RWPE1 (cell line): ENCODE results near the gene KIF5C.

ENCODE experiments used
- CTCF ChIA-PET: fragments of 350-600 bp; sonication (Branson Sonifier 250); formaldehyde crosslinking; extraction: SDS; loops from one replicate; lab custom pipeline; 2021; lab: Yijun Ruan, JAX
- POLR2A ChIA-PET: fragments of 400-600 bp; formaldehyde crosslinking; extraction: SDS; loops from one replicate; lab custom pipeline; 2020; ENCODE audit warnings: antibody characterized with exemption; ENCODE audit not compliant: low non-redundant PET; lab: Yijun Ruan, JAX
- DNase-seq: peaks from one replicate; pipeline ENCODE4 v3.0.0; 2012; ENCODE audit warnings: low spot score
- H3K27ac ChIP-seq: fragments of 450-650 bp; 2 replicates; pipeline ENCODE4 v1.5.1; 2017
- CTCF ChIP-seq: fragments of 450-650 bp; conservative IDR thresholded peaks from 2 replicates; pipeline ENCODE4 v1.5.1; 2017; ENCODE audit warnings: low read depth, mild to moderate bottlenecking

The KIF5C gene

GRCh38 chr2:148970385-148970784, 95.4 kb downstream of the KIF5C start:
- no peak for DNase-seq
- ChIA-PET CTCF (interaction anchor here (0.6 to 1.0 kb wide), 2 partner anchors 47 to 1139 kb away, joined by 3 to 4 read pairs; no protein-coding TSS in a partner anchor), POLR2A (no interaction called here)
- no peak overlapping the region for H3K27ac ChIP-seq
- no peak for TF ChIP-seq CTCF

GRCh38 chr2:148971547-148971946, 96.5 kb downstream of the KIF5C start:
- DNase-seq = no peak
- CTCF ChIA-PET = no interaction called here
- POLR2A ChIA-PET = no interaction called here
- no peak for TF ChIP-seq CTCF
- H3K27ac ChIP-seq = no peak overlapping the region

- POLR2A ChIA-PET = no interaction called here
- H3K27ac ChIP-seq = no peak overlapping the region
- CTCF ChIA-PET = no interaction called here
- TF ChIP-seq CTCF = no peak
- no peak for DNase-seq
Measured at GRCh38 chr2:148974095-148974494, 99.1 kb downstream of the KIF5C start.

GRCh38 chr2:148978026-148978685, 103.1 kb downstream of the KIF5C start:
- CTCF ChIA-PET = interaction anchor here (1.7 kb wide), 1 partner anchor 12 kb away, joined by 6 read pairs; no protein-coding TSS in a partner anchor
- TF ChIP-seq CTCF = no peak
- no peak for DNase-seq
- POLR2A ChIA-PET = no interaction called here
- no peak overlapping the region for H3K27ac ChIP-seq

GRCh38 chr2:148978706-148979105, 103.7 kb downstream of the KIF5C start:
- no peak overlapping the region for H3K27ac ChIP-seq
- ChIA-PET CTCF (interaction anchor here (1.7 kb wide), 1 partner anchor 11 kb away, joined by 6 read pairs; no protein-coding TSS in a partner anchor), POLR2A (no interaction called here)
- DNase-seq = no peak
- TF ChIP-seq CTCF = no peak

GRCh38 chr2:148979164-148979918, 104.3 kb downstream of the KIF5C start:
- POLR2A ChIA-PET = no interaction called here
- no peak overlapping the region for H3K27ac ChIP-seq
- no peak for TF ChIP-seq CTCF
- CTCF ChIA-PET = interaction anchor here (0.7 to 1.7 kb wide), 2 partner anchors 11 to 23 kb away, joined by 4 to 6 read pairs; no protein-coding TSS in a partner anchor
- no peak for DNase-seq
